Measurements from ENCODE around the gene PDZRN4. TPM values are rescaled to one million over a fixed set of nuclear protein-coding genes. Genes with fewer than 3 reads are reported as not detected.

Gene PDZRN4
- total RNA-seq, 1 experiment from 2014 or later = not detected

- Mint-ChIP-seq H3K27me3 (ENCODE audit: insufficient read depth, unreplicated experiment) (peaks cover 13% of the 10 kb centered on the region), H3K36me3 (ENCODE audit: insufficient read depth, unreplicated experiment) (no peaks in the 10 kb centered on the region), H3K27ac (ENCODE audit: unreplicated experiment) (no peak overlapping the region), H3K4me3 (ENCODE audit: unreplicated experiment) (no peak overlapping the region), H3K4me1 (ENCODE audit: low read depth, unreplicated experiment) (no peaks in the 10 kb centered on the region), H3K9me3 (ENCODE audit: unreplicated experiment) (no peaks in the 10 kb centered on the region)
- no peak for DNase-seq
- no TSS peak for BruUV-seq (replicated peaks)
- ChIA-PET CTCF (no interaction called here), POLR2A (no interaction called here)
- no peaks in the 10 kb centered on the region for H3K4me1 ChIP-seq
- no peak overlapping the region for H3K4me3 ChIP-seq (ENCODE audit: low read depth, low read length)
- intact Hi-C loops (cut with micrococcal nuclease; ENCODE audit: unreplicated experiment) = no loop called here
- no peak for TF ChIP-seq CTCF (IDR thresholded peaks at IDR 0.05; ENCODE audit: insufficient read depth in 1 of 2, low read depth in 1 of 2, low read length in 1 of 2, severe bottlenecking in 1 of 2, unreplicated experiment in 1 of 2)
- H3K9me3 ChIP-seq = no peaks in the 10 kb centered on the region
- no peaks in the 10 kb centered on the region for H3K36me3 ChIP-seq (ENCODE audit: control insufficient read depth, insufficient read depth, low read length)
- H3K27me3 ChIP-seq (replicated peaks; ENCODE audit: control insufficient read depth, insufficient read depth, low read length) = no peaks in the 10 kb centered on the region
These were observed 324.4 kb downstream of the PDZRN4 start for GRCh38 chr12:41512497-41512896.

GRCh38 chr12:41514021-41514777 lies 326.1 kb downstream of the PDZRN4 start:
- Mint-ChIP-seq H3K4me1 (ENCODE audit: low read depth, unreplicated experiment) (no peaks in the 10 kb centered on the region), H3K9me3 (ENCODE audit: unreplicated experiment) (no peaks in the 10 kb centered on the region), H3K27ac (ENCODE audit: unreplicated experiment) (no peak overlapping the region), H3K4me3 (ENCODE audit: unreplicated experiment) (no peak overlapping the region), H3K27me3 (ENCODE audit: insufficient read depth, unreplicated experiment) (peaks cover 14% of the 10 kb centered on the region), H3K36me3 (ENCODE audit: insufficient read depth, unreplicated experiment) (no peaks in the 10 kb centered on the region)
- Histone ChIP-seq H3K9me3 (no peaks in the 10 kb centered on the region), H3K4me1 (no peaks in the 10 kb centered on the region), H3K4me3 (ENCODE audit: low read depth, low read length) (no peak overlapping the region), H3K36me3 (ENCODE audit: control insufficient read depth, insufficient read depth, low read length) (no peaks in the 10 kb centered on the region), H3K27me3 (replicated peaks; ENCODE audit: control insufficient read depth, insufficient read depth, low read length) (no peaks in the 10 kb centered on the region)
- ChIA-PET CTCF (interaction anchor here (0.6 kb wide), 1 partner anchor 508 kb away, joined by 3 read pairs; no protein-coding TSS in a partner anchor), POLR2A (no interaction called here)
- no TSS peak for BruUV-seq (replicated peaks)
- no peak for TF ChIP-seq CTCF (IDR thresholded peaks at IDR 0.05; ENCODE audit: insufficient read depth in 1 of 2, low read depth in 1 of 2, low read length in 1 of 2, severe bottlenecking in 1 of 2, unreplicated experiment in 1 of 2)
- intact Hi-C loops (cut with micrococcal nuclease; ENCODE audit: unreplicated experiment) = no loop called here
- DNase-seq = no peak

DNA sequence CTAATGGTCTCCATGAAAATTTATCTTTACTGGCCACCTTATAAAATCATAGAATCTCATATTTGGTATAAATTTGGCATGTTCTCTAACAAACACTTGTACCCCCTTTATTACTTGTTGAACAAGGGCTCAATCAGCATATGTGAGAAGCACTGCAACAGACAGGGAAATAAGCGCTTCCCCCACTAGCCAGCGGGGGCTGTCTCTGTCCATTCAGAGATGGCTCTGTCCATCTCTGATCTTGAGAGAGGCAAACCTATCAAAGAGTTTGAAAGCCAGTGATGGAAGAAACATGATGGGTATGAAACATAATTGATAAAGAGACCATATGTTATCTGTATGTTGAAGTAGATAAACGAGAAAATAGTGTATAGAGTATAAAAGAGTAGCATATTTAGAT lies 326.8 kb downstream of the PDZRN4 start:
- no peaks in the 10 kb centered on the region for H3K9me3 ChIP-seq
- no peaks in the 10 kb centered on the region for H3K4me1 ChIP-seq
- H3K27me3 ChIP-seq (replicated peaks; ENCODE audit: control insufficient read depth, insufficient read depth, low read length) = no peaks in the 10 kb centered on the region
- H3K4me3 Mint-ChIP-seq (ENCODE audit: unreplicated experiment) = no peak overlapping the region
- H3K27ac Mint-ChIP-seq (ENCODE audit: unreplicated experiment) = no peak overlapping the region
- peak in 1 of 2 experiments; percentile 23 for DNase-seq
- CTCF ChIA-PET = no interaction called here
- intact Hi-C loops (cut with micrococcal nuclease; ENCODE audit: unreplicated experiment) = no loop called here
- peaks cover 19% of the 10 kb centered on the region for H3K27me3 Mint-ChIP-seq (ENCODE audit: insufficient read depth, unreplicated experiment)
- H3K4me3 ChIP-seq (ENCODE audit: low read depth, low read length) = no peak overlapping the region
- H3K4me1 Mint-ChIP-seq (ENCODE audit: low read depth, unreplicated experiment) = no peaks in the 10 kb centered on the region
- TF ChIP-seq CTCF (IDR thresholded peaks at IDR 0.05; ENCODE audit: insufficient read depth in 1 of 2, low read depth in 1 of 2, low read length in 1 of 2, severe bottlenecking in 1 of 2, unreplicated experiment in 1 of 2) = peak in 1 of 2 experiments; percentile 37
- H3K36me3 ChIP-seq (ENCODE audit: control insufficient read depth, insufficient read depth, low read length) = no peaks in the 10 kb centered on the region
- BruUV-seq (replicated peaks) = no TSS peak
- POLR2A ChIA-PET = no interaction called here
- H3K9me3 Mint-ChIP-seq (ENCODE audit: unreplicated experiment) = no peaks in the 10 kb centered on the region
- no peaks in the 10 kb centered on the region for H3K36me3 Mint-ChIP-seq (ENCODE audit: insufficient read depth, unreplicated experiment)

All from Caco-2 (cell line).